ENCODE results near the gene TAX1BP3. TPM values are rescaled to one million over a fixed set of nuclear protein-coding genes. Genes with fewer than 3 reads are reported as not detected.

Gene TAX1BP3
- polyA plus RNA-seq, 1 of the 3 experiments (the other 2 are of a cell fraction): 192 TPM

- Histone ChIP-seq H3K79me2 (ENCODE audit: insufficient read depth) (no peaks in the 10 kb centered on the region), H3F3A (replicated peaks; ENCODE audit: insufficient read depth) (no peaks in the 10 kb centered on the region), H3K27ac (ENCODE audit: low read depth in 2 of 2, low read length in 1 of 2) (no peak overlapping the region), H3K9me3 (no peaks in the 10 kb centered on the region), H3K27me3 (ENCODE audit: insufficient read depth) (no peaks in the 10 kb centered on the region), H3K36me3 (replicated peaks in 1 of 2; ENCODE audit: control insufficient read depth in 1 of 2, insufficient read depth in 2 of 2, low read length in 1 of 2) (no peaks in the 10 kb centered on the region), H4K20me1 (ENCODE audit: insufficient read depth) (no peaks in the 10 kb centered on the region), H3K9me2 (no peaks in the 10 kb centered on the region), H3K4me3 (ENCODE audit: low read depth in 2 of 2, low read length in 1 of 2) (no peak overlapping the region), H3K4me2 (no peak overlapping the region), H3K9ac (no peak overlapping the region), H3K4me1 (ENCODE audit: control insufficient read depth in 1 of 2, insufficient read depth in 2 of 2, low read depth in 1 of 2, low read length in 1 of 2) (no peaks in the 10 kb centered on the region), H2AFZ (ENCODE audit: low read depth) (no peak overlapping the region)
- TF ChIP-seq IRF3 (IDR thresholded peaks at IDR 0.05; ENCODE audit: low read depth, low read length) (no peak), RXRA (IDR thresholded peaks at IDR 0.05; ENCODE audit: borderline replicate concordance, low read depth) (no peak), TAF1 (IDR thresholded peaks at IDR 0.05; ENCODE audit: borderline replicate concordance, low read depth, low read length) (no peak), USF1 (IDR thresholded peaks at IDR 0.05; ENCODE audit: borderline replicate concordance, low read depth) (no peak), RCOR1 (IDR thresholded peaks at IDR 0.05; ENCODE audit: low read length) (no peak), GABPA (IDR thresholded peaks at IDR 0.05; ENCODE audit: low read depth) (no peak), MEF2A (IDR thresholded peaks at IDR 0.05; ENCODE audit: borderline replicate concordance, low read depth) (no peak), NRF1 (IDR thresholded peaks at IDR 0.05; ENCODE audit: low read depth, low read length) (no peak), POLR2AphosphoS5 (IDR thresholded peaks at IDR 0.05; ENCODE audit: low read depth, low read length) (no peak), EZH2phosphoT487 (IDR thresholded peaks at IDR 0.05; ENCODE audit: borderline replicate concordance, low read depth) (no peak), RFX5 (IDR thresholded peaks at IDR 0.05; ENCODE audit: low read length) (no peak), NFIC (IDR thresholded peaks at IDR 0.05; ENCODE audit: borderline replicate concordance) (no peak)
- TF ChIP-seq, protein P1, sequence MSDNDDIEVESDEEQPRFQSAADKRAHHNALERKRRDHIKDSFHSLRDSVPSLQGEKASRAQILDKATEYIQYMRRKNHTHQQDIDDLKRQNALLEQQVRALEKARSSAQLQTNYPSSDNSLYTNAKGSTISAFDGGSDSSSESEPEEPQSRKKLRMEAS (IDR thresholded peaks at IDR 0.05; ENCODE audit: low read depth): no peak
- TF ChIP-seq, protein P2, sequence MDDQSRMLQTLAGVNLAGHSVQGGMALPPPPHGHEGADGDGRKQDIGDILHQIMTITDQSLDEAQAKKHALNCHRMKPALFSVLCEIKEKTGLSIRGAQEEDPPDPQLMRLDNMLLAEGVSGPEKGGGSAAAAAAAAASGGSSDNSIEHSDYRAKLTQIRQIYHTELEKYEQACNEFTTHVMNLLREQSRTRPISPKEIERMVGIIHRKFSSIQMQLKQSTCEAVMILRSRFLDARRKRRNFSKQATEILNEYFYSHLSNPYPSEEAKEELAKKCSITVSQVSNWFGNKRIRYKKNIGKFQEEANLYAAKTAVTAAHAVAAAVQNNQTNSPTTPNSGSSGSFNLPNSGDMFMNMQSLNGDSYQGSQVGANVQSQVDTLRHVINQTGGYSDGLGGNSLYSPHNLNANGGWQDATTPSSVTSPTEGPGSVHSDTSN (IDR thresholded peaks at IDR 0.05): no peak
- ChIA-PET POLR2A (no interaction called here), CTCF (no interaction called here)
- 93% methylated on average over 11 of the region's 19 CpGs for WGBS (ENCODE audit: low lambda C conversion rate)
- peak; percentile 27 for DNase-seq
These were observed 19.7 kb upstream of the TAX1BP3 start for GRCh38 chr17:3688027-3688553.

GRCh38 chr17:3685174-3685573, 16.8 kb upstream of the TAX1BP3 start:
- TF ChIP-seq EP300 (IDR thresholded peaks at IDR 0.05; ENCODE audit: borderline replicate concordance in 1 of 2, low read depth in 1 of 2, low read length in 1 of 2) (no peak), YY1 (IDR thresholded peaks at IDR 0.05; ENCODE audit: low read depth) (no peak), JUND (IDR thresholded peaks at IDR 0.05) (no peak), CHD2 (IDR thresholded peaks at IDR 0.05; ENCODE audit: low read length, partially characterized antibody) (no peak), SMC3 (IDR thresholded peaks at IDR 0.05; ENCODE audit: low read depth, low read length) (no peak), ZBTB33 (IDR thresholded peaks at IDR 0.05; ENCODE audit: borderline replicate concordance, low read depth) (no peak), NRF1 (IDR thresholded peaks at IDR 0.05; ENCODE audit: low read depth, low read length) (no peak), GATA2 (CRISPR knock-in tag; IDR thresholded peaks at IDR 0.05) (no peak), USF1 (IDR thresholded peaks at IDR 0.05; ENCODE audit: borderline replicate concordance, low read depth) (no peak)
- Histone ChIP-seq H3K9me3 (no peaks in the 10 kb centered on the region), H3K9me2 (no peaks in the 10 kb centered on the region), H3K79me2 (ENCODE audit: insufficient read depth) (no peaks in the 10 kb centered on the region), H3K27ac (ENCODE audit: low read depth in 2 of 2, low read length in 1 of 2) (no peak overlapping the region), H3K4me1 (ENCODE audit: control insufficient read depth in 1 of 2, insufficient read depth in 2 of 2, low read depth in 1 of 2, low read length in 1 of 2) (no peaks in the 10 kb centered on the region), H3K9ac (no peak overlapping the region), H3K4me3 (ENCODE audit: low read depth in 2 of 2, low read length in 1 of 2) (no peak overlapping the region), H3K36me3 (replicated peaks in 1 of 2; ENCODE audit: control insufficient read depth in 1 of 2, insufficient read depth in 2 of 2, low read length in 1 of 2) (no peaks in the 10 kb centered on the region), H3K27me3 (ENCODE audit: insufficient read depth) (no peaks in the 10 kb centered on the region), H3K4me2 (no peak overlapping the region), H4K20me1 (ENCODE audit: insufficient read depth) (no peaks in the 10 kb centered on the region), H3F3A (replicated peaks; ENCODE audit: insufficient read depth) (no peaks in the 10 kb centered on the region), H2AFZ (ENCODE audit: low read depth) (no peak overlapping the region)
- 60% methylated on average over 11 of the region's 13 CpGs for WGBS (ENCODE audit: low lambda C conversion rate)
- CTCF ChIA-PET: no interaction called here
- POLR2A ChIA-PET: no interaction called here
- no peak for DNase-seq
